ENCODE data around the gene GPR34.

GRCh38 chrX:41716222-41716621 is 27.4 kb downstream of the GPR34 start:
- TF ChIP-seq, protein P1, sequence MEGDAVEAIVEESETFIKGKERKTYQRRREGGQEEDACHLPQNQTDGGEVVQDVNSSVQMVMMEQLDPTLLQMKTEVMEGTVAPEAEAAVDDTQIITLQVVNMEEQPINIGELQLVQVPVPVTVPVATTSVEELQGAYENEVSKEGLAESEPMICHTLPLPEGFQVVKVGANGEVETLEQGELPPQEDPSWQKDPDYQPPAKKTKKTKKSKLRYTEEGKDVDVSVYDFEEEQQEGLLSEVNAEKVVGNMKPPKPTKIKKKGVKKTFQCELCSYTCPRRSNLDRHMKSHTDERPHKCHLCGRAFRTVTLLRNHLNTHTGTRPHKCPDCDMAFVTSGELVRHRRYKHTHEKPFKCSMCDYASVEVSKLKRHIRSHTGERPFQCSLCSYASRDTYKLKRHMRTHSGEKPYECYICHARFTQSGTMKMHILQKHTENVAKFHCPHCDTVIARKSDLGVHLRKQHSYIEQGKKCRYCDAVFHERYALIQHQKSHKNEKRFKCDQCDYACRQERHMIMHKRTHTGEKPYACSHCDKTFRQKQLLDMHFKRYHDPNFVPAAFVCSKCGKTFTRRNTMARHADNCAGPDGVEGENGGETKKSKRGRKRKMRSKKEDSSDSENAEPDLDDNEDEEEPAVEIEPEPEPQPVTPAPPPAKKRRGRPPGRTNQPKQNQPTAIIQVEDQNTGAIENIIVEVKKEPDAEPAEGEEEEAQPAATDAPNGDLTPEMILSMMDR (IDR thresholded peaks at IDR 0.05), result no peak
- TF ChIP-seq ZFX (IDR thresholded peaks at IDR 0.05; ENCODE audit: borderline replicate concordance), result no peak
